MM.1S (cell line): ENCODE data around the gene C15orf62.

Source experiments
- EZH2 ChIP-seq: fragments of 300-600 bp; sonication (generic); optimal IDR thresholded peaks from 2 replicates; pipeline ENCODE3; 2017; ENCODE audit warnings: low read depth, mild to moderate bottlenecking, antibody characterized with exemption, low read length, mixed read lengths
- EZH2phosphoT487 ChIP-seq: fragments of 300-600 bp; sonication (generic); IDR thresholded peaks from 2 replicates; pipeline ENCODE4 v1.6.1; 2018; ENCODE audit warnings: antibody characterized with exemption, low read length
- TF ChIP-seq, protein P1 (sequence below): fragments of 300-600 bp; sonication (generic); IDR thresholded peaks from 2 replicates; pipeline ENCODE4 v1.5.1; 2016; ENCODE audit warnings: antibody characterized with exemption, low read length, mixed read lengths

DNA sequence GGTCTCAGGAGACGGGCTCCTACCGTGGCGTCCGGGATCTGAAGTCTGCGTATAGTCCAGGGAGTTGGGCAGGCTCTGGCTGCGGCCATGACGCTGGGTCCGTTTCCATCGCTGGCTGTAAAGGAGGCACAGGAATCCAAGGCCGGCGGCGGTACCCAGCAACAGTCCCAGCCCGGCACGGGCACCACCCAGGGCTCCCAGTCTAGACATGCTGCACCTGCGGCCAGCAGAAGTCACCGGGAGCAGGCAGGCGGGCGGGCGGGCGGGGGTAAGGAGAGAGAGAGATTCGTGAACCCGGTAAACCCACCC lies 15.3 kb upstream of the C15orf62 start:
- TF ChIP-seq, protein P1, sequence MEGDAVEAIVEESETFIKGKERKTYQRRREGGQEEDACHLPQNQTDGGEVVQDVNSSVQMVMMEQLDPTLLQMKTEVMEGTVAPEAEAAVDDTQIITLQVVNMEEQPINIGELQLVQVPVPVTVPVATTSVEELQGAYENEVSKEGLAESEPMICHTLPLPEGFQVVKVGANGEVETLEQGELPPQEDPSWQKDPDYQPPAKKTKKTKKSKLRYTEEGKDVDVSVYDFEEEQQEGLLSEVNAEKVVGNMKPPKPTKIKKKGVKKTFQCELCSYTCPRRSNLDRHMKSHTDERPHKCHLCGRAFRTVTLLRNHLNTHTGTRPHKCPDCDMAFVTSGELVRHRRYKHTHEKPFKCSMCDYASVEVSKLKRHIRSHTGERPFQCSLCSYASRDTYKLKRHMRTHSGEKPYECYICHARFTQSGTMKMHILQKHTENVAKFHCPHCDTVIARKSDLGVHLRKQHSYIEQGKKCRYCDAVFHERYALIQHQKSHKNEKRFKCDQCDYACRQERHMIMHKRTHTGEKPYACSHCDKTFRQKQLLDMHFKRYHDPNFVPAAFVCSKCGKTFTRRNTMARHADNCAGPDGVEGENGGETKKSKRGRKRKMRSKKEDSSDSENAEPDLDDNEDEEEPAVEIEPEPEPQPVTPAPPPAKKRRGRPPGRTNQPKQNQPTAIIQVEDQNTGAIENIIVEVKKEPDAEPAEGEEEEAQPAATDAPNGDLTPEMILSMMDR: no peak
- TF ChIP-seq EZH2 (no peak), EZH2phosphoT487 (no peak)
